ENCODE results near the gene TAPBP. TPM values are rescaled to one million over a fixed set of nuclear protein-coding genes. Genes with fewer than 3 reads are reported as not detected.

The TAPBP gene
- total and polyA plus RNA-seq, 9 of the 15 experiments (the other 6 are each of a cell fraction or from before 2014, with no cell fraction given), result 5.6 to 74.0 (median 22.3) TPM

GRCh38 chr6:33251395-33252012 is 62.4 kb downstream of the TAPBP start:
- peak overlapping the region in 1 of 2 experiments; percentile 53; a peak in 1 of 4 replicates for H3K9ac ChIP-seq (ENCODE audit: insufficient read depth in 1 of 2, low read depth in 2 of 2, low read length in 2 of 2)
- WGBS (ENCODE audit: insufficient coverage, low coverage, missing lambda C conversion rate), result 37% methylated on average over 6 of the region's 6 CpGs
- FAIRE-seq, result no peak
- no peak for TF ChIP-seq NR4A1 (CRISPR knock-in tag; IDR thresholded peaks at IDR 0.05)
- TF ChIP-seq NR4A1 (tag; IDR thresholded peaks at IDR 0.05), result 0 out of 2 replicates have a peak, but pooled peaks have one; percentile 19
- TF ChIP-seq ZBTB7A (IDR thresholded peaks at IDR 0.05; ENCODE audit: borderline replicate concordance, control insufficient read depth, low read depth, low read length), result no peak
- TF ChIP-seq RCOR1 (IDR thresholded peaks at IDR 0.05; ENCODE audit: borderline replicate concordance in 1 of 2, low read depth in 2 of 2, low read length in 2 of 2), result no peak
- TF ChIP-seq JUND (IDR thresholded peaks at IDR 0.05; ENCODE audit: borderline replicate concordance, low read depth, low read length), result peak; percentile 60; the same call in 1 of the 2 replicates
- peak; percentile 76; the same call in 1 of the 3 replicates for TF ChIP-seq JUND (tag; IDR thresholded peaks at IDR 0.05; ENCODE audit: borderline replicate concordance, low read depth, low read length)
- no peak for TF ChIP-seq KLF1 (tag; IDR thresholded peaks at IDR 0.05)
- TF ChIP-seq LARP7 (IDR thresholded peaks at IDR 0.05), result 0 out of 2 replicates have a peak, but pooled peaks have one; percentile 18
- TF ChIP-seq FOXA3 (CRISPR knock-in tag; conservative IDR thresholded peaks at IDR 0.05 in 1 of 2, IDR thresholded peaks at IDR 0.05 in 1 of 2), result no peak
- TF ChIP-seq ZNF347 (CRISPR knock-in tag; IDR thresholded peaks at IDR 0.05; ENCODE audit: low read depth), result no peak
- TF ChIP-seq CTCF (IDR thresholded peaks at IDR 0.05 in 2 of 3, conservative IDR thresholded peaks at IDR 0.05 in 1 of 3; ENCODE audit: insufficient read depth in 2 of 3, low read depth in 1 of 3, low read length in 3 of 3), result peak; percentile 15 to 39 (median 23); a peak in 2 of 6 replicates
- TF ChIP-seq RBBP5 (IDR thresholded peaks at IDR 0.05; ENCODE audit: borderline replicate concordance, insufficient read depth, low read length, poor library complexity, severe bottlenecking), result no peak
- no peak for TF ChIP-seq CREM (IDR thresholded peaks at IDR 0.05; ENCODE audit: low read depth)
- peak; percentile 23 for TF ChIP-seq BRD9 (IDR thresholded peaks at IDR 0.05; ENCODE audit: low read depth, partially characterized antibody)
- no peak for TF ChIP-seq ZNF24 (IDR thresholded peaks at IDR 0.05)
- no peak for TF ChIP-seq RHOXF2B (CRISPR knock-in tag; conservative IDR thresholded peaks at IDR 0.05)
- TF ChIP-seq, protein P1, sequence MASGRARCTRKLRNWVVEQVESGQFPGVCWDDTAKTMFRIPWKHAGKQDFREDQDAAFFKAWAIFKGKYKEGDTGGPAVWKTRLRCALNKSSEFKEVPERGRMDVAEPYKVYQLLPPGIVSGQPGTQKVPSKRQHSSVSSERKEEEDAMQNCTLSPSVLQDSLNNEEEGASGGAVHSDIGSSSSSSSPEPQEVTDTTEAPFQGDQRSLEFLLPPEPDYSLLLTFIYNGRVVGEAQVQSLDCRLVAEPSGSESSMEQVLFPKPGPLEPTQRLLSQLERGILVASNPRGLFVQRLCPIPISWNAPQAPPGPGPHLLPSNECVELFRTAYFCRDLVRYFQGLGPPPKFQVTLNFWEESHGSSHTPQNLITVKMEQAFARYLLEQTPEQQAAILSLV (tag; IDR thresholded peaks at IDR 0.05), result no peak
- 0 out of 2 replicates have a peak, but pooled peaks have one; percentile 22 for TF ChIP-seq HDGF (IDR thresholded peaks at IDR 0.05)
- TF ChIP-seq THRB (CRISPR knock-in tag; conservative IDR thresholded peaks at IDR 0.05), result peak; percentile 58; the same call in 1 of the 2 replicates

More at GRCh38 chr6:33251395-33252012, 62.4 kb downstream of the TAPBP start:
- Histone ChIP-seq H3K36me3 (ENCODE audit: control insufficient read depth, insufficient read depth, low read length) (peaks cover 23% of the 10 kb centered on the region), H3K9me1 (ENCODE audit: control insufficient read depth, insufficient read depth, low read length) (peaks cover 4% of the 10 kb centered on the region), H3K4me3 (no peak overlapping the region), H3K9me3 (replicated peaks; ENCODE audit: control insufficient read depth, insufficient read depth, low read depth, low read length) (no peaks in the 10 kb centered on the region), H3K27me3 (ENCODE audit: control insufficient read depth in 2 of 2, insufficient read depth in 2 of 2, low read length in 2 of 2) (peaks cover 0 to under 1% of the 10 kb centered on the region in 2 experiments; a peak in 1 of 5 replicates), H3K79me2 (ENCODE audit: control insufficient read depth, insufficient read depth, low read length) (no peaks in the 10 kb centered on the region), H4K20me1 (replicated peaks; ENCODE audit: control insufficient read depth, insufficient read depth, low read length) (no peaks in the 10 kb centered on the region), H2AFZ (ENCODE audit: low read depth, low read length) (no peak overlapping the region), H3K4me1 (replicated peaks in 1 of 2; ENCODE audit: control insufficient read depth in 2 of 2, insufficient read depth in 2 of 2, low read length in 2 of 2) (peaks cover 22 to 31% of the 10 kb centered on the region in 2 experiments), H3K27ac (ENCODE audit: extremely low read depth, low read depth, low read length) (no peak overlapping the region), H3K4me2 (ENCODE audit: insufficient read depth, low read length) (no peak overlapping the region)
- no TSS peak for BruUV-seq (replicated peaks)
- POLR2A ChIA-PET, result interaction anchor here (0.7 to 4.6 kb wide), 5 partner anchors 11 to 280 kb away, joined by 3 to 47 read pairs (median 5); partner anchors contain the start of genes RPS18 and VPS52
- CTCF ChIA-PET (ENCODE audit: low intra/inter-chr PET ratio), result interaction anchor here (0.6 kb wide), 1 partner anchor 92 kb away, joined by 3 read pairs; no protein-coding TSS in a partner anchor
- in situ Hi-C loops (cut with MboI) (no loop called here), intact Hi-C loops (cut with micrococcal nuclease) (no loop called here)
- no peak for ATAC-seq
- no peak for DNase-seq (ENCODE audit: extremely low read depth in 1 of 4, low spot score in 3 of 4)

All from K562 (cell line).